Anterior cingulate cortex (tissue), 58 donors: ENCODE measurements around the gene TMEM207.
"Not testable (repeated sequence)": the region's sequence is repeated elsewhere in the genome, so short reads cannot be mapped to it uniquely, and the experiment has no call there.

Source experiments
- DNase-seq, 58 donors: peaks; one replicate each; lab custom pipeline; 2025; lab: John Stamatoyannopoulos, UW

Gene TMEM207

DNA sequence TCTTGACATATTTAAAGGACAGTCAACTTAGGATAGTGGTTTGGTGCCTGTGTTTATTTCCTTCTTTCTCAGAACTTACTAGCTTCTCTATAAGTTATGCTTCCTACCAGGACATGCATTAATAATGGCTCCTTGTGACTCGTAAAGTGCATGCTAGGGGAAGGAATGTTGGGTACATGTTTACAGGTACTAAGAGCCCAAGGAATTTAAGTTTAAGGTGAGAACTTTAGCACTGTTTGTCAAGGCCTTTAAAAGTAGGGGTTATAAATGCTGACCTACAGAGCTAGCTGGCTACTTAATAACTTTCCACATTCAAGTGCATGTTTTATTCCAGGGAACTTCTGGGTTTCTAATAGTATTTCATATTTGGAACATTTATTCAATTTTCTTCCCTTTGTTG, at the start of gene TMEM207:
TSS of gene TMEM207 (minus strand) at position 101 of the 400 bp plus-strand sequence. CDS start at position 9, 92 bp downstream.
- DNase-seq: no peak

DNA sequence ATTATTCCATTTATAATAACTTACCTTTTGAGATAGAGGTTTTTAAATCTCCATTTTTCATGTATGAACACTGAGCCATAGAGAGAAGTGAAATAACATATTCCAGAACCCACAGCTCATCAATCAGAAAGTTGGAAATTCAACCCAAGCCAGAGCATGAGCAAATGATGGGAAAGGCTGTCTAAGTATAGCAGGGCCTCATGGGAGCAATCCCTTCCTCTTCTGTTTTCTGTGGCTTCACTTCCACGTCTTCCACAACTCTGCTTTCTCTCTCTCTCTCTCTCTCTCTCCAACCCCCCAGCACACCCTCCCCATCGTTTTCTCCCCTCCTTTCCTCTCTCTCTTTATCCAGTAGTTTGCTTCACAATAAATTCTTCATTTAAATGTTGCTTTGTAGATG, 49.4 kb upstream of the TMEM207 start:
- no peak for DNase-seq

DNA sequence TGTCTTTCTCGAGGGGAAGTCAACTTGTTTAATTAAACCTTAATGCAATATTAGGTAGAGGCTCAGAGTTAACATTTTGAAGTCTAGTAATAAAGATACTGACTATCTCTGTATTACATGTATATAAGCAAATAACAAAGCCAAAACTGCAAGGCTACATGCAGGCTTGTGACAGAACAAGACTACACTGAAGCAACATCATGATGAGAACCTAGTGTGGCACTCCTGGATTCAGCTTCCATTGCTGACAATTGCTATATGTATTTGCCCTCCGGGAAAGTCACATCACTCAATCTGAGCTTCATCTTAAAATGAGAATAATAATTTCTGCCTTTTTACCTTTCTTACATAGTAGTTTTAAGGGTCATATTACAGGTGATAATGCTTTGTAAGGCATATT, 48.6 kb upstream of the TMEM207 start:
- DNase-seq: no peak

GRCh38 chr3:190497811-190498210, 48.1 kb upstream of the TMEM207 start:
- DNase-seq: peak in 3 of 58 donors; percentile 2 to 21 (median 3)

- DNase-seq: no peak
These were observed 47.2 kb upstream of the TMEM207 start for GRCh38 chr3:190496859-190497258.

- no peak for DNase-seq
These were observed 46.1 kb upstream of the TMEM207 start for GRCh38 chr3:190495796-190496195.

GRCh38 chr3:190495354-190495753, 45.7 kb upstream of the TMEM207 start:
- no peak for DNase-seq

- DNase-seq: no peak
These were observed 45.2 kb upstream of the TMEM207 start for GRCh38 chr3:190494907-190495306.

GRCh38 chr3:190492966-190493365, 43.3 kb upstream of the TMEM207 start:
- no peak for DNase-seq

DNA sequence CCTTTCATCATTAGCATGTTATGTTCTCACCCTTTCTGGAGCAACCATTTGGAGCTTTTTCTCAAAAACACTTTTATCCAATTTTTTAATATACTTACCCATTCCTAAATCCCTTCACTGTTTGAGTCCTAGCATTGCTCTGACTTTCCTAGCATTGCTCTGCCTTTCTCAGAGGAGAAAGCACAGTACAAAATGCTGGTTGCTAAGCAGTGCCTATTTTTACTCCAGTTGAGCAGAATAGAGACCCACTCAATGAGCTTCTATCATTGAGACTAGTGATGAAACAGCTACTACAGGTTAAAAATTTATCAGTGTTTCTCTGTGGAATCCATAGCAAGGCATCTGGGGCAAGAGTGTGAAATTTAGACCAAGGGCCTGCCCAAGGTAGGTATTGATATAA, 42.4 kb upstream of the TMEM207 start:
- DNase-seq: no peak

DNA sequence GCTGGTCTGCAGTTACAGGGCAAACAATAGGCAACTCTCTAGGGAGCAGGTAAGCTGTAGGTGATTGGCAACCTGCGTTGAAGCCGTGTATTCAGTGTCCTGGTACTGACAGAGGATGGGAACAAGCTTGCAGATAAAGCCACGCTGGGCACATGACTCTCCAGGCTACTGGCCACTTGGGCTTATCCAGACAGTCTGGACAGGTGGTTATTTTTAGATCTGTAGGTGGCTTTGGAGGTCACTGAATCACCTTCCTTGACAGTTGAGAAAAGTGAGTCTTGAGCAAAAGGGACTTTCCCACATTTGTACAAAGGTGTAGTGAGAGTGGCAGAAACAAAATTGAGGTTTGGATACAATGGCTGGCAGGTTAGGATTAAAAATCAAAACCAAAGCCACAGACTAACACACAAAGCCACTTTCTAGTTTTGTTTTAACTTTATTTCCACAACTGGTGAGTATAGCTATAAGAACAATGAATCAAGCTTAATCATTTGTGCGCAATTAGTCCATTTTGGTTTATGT, 41.9 kb upstream of the TMEM207 start:
- DNase-seq: no peak

DNA sequence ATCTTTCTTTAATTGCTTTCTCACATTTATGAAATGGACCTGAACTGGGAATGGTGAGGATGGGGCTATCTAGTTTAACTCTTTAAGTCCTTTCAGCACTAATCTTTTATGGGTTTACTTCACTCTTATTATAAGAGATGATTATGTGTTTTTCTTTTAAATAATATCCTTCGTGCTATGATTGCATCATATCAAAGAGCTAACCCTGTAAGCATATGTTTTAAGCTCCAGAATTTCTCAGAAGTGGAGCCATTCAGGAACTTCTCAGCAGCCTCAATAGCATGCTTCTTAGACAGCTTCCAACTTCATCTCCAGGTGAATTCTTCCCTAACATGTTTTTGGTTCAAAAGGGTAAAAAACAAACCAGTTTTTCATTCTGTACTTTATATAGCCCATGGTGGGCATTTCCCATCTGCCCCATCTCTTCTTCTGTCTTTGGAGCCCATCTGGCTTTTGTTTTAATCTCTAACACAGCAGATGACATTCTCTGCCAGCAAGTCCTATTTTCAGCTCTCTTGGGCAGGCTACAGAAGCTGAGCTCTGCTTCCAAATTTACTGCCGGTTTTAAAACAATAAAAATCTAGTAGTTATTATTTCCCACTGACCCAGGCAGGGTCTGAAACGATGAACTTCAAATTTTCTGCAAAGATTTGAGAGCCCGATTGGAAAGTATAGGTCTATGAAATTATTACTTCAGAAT, 37.4 kb upstream of the TMEM207 start:
- DNase-seq: peak in 2 of 58 donors; percentile 17 to 19

GRCh38 chr3:190486533-190486864, 36.8 kb upstream of the TMEM207 start:
- DNase-seq: peak in 4 of 58 donors; percentile 13 to 56 (median 20)

DNA sequence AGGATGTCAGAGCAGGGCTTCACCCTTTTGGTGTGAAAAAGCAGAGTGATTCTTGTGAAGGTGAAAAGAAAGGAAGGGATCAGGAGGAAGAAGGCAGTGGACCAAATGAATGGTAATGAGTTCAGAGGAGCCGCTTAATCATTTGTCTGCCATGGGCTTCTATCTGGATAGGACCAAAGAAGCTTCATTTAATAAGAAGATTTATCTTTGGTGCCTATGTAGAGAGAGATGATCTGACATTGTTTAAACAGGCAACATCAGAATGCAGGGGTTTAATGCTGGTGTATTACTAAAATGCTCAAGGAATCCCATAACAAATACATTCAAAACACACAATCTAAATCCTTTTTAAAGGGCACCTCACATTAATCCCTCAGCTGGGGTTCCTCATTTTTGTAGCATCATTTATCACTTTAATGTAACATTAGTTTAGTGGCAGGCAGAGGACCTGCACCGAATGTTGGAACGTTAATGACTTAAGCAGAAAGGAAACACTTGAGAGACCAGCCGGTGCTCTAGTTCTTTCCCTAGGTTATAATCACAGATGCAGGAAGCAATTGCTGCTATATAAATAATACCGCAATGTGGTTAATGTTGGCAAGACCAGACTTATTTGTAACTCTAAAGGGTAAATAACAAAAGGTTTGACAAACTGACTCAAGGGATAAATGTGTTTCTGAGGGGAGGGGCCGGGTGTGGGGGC, 36.3 kb upstream of the TMEM207 start:
- no peak for DNase-seq

GRCh38 chr3:190481779-190482178, 32.1 kb upstream of the TMEM207 start:
- DNase-seq: no peak

DNA sequence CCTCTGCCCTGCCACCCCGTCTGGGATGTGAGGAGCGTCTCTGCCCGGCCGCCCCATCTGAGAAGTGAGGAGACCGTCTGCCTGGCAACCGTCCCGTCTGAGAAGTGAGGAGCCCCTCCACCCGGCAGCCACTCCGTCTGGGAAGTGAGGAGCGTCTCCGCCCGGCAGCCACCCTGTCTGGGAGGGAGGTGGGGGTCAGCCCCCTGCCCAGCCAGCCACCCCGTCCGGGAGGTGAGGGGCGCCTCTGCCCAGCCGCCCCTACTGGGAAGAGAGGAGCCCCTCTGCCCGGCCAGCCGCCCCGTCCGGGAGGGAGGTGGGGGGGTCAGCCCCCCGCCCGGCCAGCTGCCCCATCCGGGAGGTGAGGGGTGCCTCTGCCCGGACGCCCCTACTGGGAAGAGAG, 23.6 kb upstream of the TMEM207 start:
- DNase-seq: not testable (repeated sequence)

DNA sequence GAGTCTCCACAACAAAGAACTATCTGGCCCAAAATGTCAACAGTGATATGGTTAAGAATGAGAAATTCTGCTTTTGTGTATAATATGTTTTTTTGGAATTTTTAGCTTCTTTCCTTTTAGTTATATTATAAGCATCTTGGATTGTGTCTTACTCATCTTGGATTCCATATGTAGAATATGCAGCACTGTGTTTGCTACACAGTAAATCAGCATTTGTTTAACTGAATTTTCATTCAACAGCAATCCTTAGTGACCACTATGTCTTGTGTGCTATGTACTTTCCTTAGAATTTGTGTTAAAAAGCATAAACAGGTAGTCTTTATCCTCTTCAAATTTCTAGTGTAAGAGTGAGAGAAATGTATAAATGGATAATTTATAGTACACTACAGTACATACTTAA, 18.2 kb upstream of the TMEM207 start:
- DNase-seq: no peak

DNA sequence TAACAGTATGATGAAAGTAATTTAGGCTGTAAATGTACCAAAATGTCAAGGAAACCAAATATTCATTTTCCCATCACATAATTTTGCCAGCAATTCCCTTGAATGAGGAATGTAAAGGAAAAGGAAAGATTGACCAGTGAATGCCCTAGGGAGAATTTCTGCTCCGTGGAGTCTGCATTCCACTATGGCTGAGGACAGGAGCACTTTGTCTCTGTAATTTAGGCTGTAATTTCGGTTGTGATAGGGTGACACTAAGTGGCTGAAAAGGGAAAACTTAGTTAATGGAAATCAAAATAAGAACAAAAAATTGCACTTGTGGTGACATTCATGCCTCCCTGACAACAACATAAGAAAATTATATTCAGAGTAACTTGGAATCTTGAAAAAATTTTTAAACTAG, 8.3 kb upstream of the TMEM207 start:
- no peak for DNase-seq

DNA sequence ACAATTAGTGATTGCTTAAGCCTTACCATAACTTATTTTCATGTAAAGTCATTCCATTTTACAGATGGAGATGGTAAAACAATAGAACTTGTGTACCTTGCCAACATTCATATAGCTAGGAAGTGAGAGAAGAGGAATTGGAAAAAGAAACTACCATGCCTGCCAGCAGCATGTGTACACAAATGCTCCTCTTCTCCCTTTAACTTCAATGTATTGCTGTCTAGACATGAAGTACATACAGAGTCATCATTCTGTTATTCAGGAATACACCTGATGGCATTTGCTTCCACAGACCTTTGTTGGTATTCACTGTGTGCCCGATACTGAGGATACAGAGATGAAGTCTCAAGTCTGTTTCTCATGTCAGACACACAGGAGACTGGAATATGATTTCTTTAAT, 7.1 kb upstream of the TMEM207 start:
- no peak for DNase-seq

- no peak for DNase-seq
These were observed 6.1 kb upstream of the TMEM207 start for GRCh38 chr3:190455828-190456227.

DNA sequence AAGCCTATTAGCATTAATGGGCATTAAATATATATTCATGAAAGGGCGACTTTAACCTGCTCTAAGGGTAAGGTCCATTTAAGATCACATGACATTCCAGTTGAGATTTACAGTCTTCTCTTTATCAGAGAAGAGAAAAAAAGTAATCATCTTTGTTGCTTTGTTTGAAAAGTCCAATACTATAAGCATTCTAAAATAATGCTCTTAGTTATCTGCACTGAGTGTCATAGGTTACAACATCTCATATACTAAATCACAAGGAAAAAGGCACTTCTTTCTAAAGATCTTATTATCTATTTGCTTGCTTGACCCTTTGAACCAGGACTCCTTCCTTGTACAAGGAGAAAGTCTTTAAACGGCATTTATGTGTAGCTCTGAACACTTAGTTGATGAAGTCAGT, 1.4 kb downstream of the TMEM207 start:
- no peak for DNase-seq
